ENCODE results near the gene PRR27.
"Not testable (repeated sequence)": the region's sequence is repeated elsewhere in the genome, so short reads cannot be mapped to it uniquely, and the experiment has no call there.

The PRR27 gene

DNA sequence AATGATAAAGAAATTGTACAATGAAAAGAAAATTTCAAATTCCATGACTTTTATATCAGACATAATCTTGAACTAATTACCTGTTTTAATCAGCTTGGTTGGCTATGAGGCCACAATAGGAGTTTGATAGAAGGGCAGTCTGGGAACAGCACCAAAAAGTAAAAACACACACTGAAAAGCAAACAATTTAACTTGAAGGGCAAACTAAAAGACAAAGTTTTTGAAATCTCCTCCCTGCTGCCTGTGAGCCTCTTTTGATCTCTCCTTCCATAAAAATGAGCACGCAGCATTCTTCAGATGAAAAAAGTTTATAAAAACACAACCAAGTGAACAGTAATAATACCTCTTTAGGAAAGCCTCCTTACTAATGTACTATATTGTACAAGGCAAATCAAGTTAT lies 49.6 kb downstream of the PRR27 start:
- no peak for DNase-seq

- not testable (repeated sequence) for DNase-seq
Measured at GRCh38 chr4:70212752-70213151, 58.7 kb downstream of the PRR27 start.
